SJSA1 (cell line): ENCODE data around the gene KIFC3. TPM values are rescaled to one million over a fixed set of nuclear protein-coding genes. Genes with fewer than 3 reads are reported as not detected.
A peak's percentile ranks its signal among the peaks of the same experiment; 100 is the strongest.
"Not testable (repeated sequence)": the region's sequence is repeated elsewhere in the genome, so short reads cannot be mapped to it uniquely, and the experiment has no call there.

Source experiments
- DNase-seq, 2 experiments: peaks; one replicate each; pipeline ENCODE4 v3.0.0-alpha.2; 2015 to 2020; ENCODE audit warnings: low spot score in 2 of 2, low read depth in 1 of 2
- H3K27ac ChIP-seq: fragments of 250-450 bp; sonication (Bioruptor Pico); 2 replicates; pipeline ENCODE4 v1.5.1; 2020; ENCODE audit warnings: mild to moderate bottlenecking, moderate library complexity
- H3K27me3 ChIP-seq: fragments of 250-450 bp; sonication (Bioruptor Pico); replicated peaks from 2 replicates; pipeline ENCODE4 v1.5.1; 2020; ENCODE audit warnings: mild to moderate bottlenecking, moderate library complexity
- H3K36me3 ChIP-seq: fragments of 250-450 bp; sonication (Bioruptor Pico); 2 replicates; pipeline ENCODE4 v1.5.1; 2020; ENCODE audit warnings: mild to moderate bottlenecking
- H3K4me1 ChIP-seq: fragments of 250-450 bp; sonication (Bioruptor Pico); replicated peaks from 2 replicates; pipeline ENCODE4 v1.6.1; 2021; ENCODE audit warnings: mild to moderate bottlenecking
- H3K4me3 ChIP-seq: fragments of 250-450 bp; sonication (Bioruptor Pico); 2 replicates; pipeline ENCODE4 v1.5.1; 2020; ENCODE audit warnings: mild to moderate bottlenecking
- H3K9me3 ChIP-seq: fragments of 250-450 bp; sonication (Bioruptor Pico); replicated peaks from 2 replicates; pipeline ENCODE4 v1.5.1; 2020; ENCODE audit warnings: mild to moderate bottlenecking
- total RNA-seq: library from RNA; depleted of rRNA; stranded (reverse); fragments of >200 nt; shearing (Covaris generic); gene quantifications from 2 replicates; pipeline ENCODE4 v1.2.3, GENCODE V29; 2014

The KIFC3 gene
- total RNA-seq, 1 experiment from 2014 or later = 132 TPM

DNA sequence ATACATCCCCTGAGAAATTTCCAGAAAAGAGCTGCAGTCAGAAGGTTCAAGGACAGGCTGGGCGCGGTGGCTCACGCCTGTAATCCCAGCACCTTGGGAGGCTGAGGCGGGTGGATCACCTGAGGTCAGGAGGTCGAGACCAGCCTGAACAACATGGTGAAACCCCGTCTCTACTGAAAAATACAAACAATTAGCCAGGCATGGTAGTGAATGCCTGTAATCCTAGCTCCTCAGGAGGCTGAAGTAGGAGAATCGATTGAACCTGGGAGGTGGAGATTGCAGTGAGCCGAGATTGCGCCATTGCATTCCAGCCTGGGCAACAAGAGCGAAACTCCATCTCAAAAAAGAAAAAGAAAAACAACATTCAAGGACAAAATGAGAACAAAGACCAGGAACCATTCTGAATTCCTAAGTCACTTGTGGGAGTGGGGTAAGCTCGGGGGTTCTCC lies 19.7 kb downstream of the KIFC3 start:
- H3K4me3 ChIP-seq, DNase-seq, H3K27me3 ChIP-seq, H3K9me3 ChIP-seq: not testable (repeated sequence)
- Histone ChIP-seq H3K27ac (peak overlapping the region; percentile 46), H3K4me1 (peaks cover 11% of the 10 kb centered on the region), H3K36me3 (peaks cover 85% of the 10 kb centered on the region)

DNA sequence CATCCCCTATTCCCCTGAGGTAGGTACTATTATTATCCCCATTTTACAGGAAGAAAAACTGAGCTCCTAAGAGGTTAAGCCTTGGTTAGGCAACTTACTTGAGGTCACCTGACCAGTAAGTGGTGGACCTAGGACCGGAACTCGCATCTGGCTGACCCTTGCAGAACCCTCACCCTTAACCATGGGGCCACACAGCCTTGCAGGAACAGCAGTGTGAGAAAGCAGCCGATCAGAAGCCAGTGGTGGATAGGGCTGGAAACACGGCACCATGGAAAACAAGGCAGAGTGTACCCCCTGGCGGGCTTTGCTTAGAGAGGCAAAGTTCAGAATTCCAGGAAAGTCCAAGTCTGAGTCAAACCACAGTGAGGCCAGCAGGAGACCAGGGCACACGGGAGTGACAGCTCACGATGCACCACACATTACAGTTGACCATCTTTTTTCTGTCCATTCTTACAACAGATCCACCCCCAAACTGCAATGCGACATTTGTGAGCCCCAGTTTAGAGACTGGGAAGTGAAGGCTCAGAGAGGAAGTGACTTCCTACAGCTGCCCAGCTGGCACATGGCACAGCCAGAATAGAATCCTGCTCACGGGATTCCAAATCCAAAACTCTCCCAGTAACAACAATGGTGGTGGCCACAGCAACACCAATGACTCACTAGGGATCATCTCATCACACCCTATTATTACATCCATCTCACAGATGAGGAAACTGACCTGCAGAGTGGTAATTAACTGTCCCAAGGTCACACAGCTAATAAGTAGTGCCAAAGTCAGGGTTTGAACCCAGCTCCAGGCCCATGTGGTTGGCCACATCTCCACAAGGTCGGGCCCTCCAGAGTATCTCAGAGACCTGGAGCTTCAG lies 20.3 kb downstream of the KIFC3 start:
- Histone ChIP-seq H3K4me1 (peaks cover 11% of the 10 kb centered on the region), H3K4me3 (no peak overlapping the region), H3K36me3 (peaks cover 83% of the 10 kb centered on the region), H3K27ac (peak overlapping the region; percentile 46), H3K27me3 (no peaks in the 10 kb centered on the region), H3K9me3 (no peaks in the 10 kb centered on the region)
- DNase-seq = peak in 1 of 2 experiments; percentile 32

DNA sequence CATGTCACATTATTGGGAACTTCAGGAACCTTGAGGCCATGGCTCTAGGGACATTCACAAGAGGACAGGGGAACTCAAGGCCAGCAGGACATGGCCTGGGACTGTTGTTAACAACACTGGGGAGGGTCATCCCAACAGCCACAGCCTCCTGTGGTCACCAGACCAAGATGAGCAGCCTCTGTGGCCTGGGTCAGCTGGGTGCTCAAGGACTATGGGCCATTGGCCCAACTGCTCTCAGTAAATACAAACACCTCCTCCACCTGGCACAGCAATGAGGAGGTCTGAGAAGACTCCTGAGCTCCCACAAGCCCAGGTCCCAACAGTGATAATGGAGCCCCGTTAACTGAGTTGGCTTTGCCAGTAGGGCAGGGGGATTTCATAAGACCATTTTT lies 20.9 kb downstream of the KIFC3 start:
- H3K9me3 ChIP-seq = no peaks in the 10 kb centered on the region
- peaks cover 11% of the 10 kb centered on the region for H3K4me1 ChIP-seq
- H3K27me3 ChIP-seq = no peaks in the 10 kb centered on the region
- peaks cover 83% of the 10 kb centered on the region for H3K36me3 ChIP-seq
- H3K27ac ChIP-seq = peak overlapping the region; percentile 46; the same call in 1 of the 2 replicates
- no peak for DNase-seq
- no peak overlapping the region for H3K4me3 ChIP-seq

DNA sequence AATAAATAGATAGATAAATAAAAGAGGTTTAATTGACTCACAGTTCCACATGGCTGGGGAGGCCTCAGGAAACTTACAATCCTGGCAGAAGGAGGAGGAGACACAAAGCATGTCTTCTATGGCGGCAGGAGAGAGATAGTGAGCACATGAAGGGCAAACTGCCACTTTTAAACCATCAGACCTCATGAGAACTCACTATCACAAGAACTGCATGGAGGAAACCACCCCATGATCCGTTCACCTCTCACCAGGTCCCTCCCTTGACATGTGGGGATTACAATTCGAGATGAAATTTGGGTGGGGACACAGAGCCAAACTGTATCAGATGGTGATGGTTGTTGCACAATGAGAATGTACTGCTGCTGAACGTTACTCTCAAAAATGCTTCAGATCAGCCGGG lies 22.5 kb downstream of the KIFC3 start:
- H3K27me3 ChIP-seq, H3K9me3 ChIP-seq, H3K4me3 ChIP-seq, DNase-seq, H3K27ac ChIP-seq: not testable (repeated sequence)
- Histone ChIP-seq H3K36me3 (peaks cover 83% of the 10 kb centered on the region), H3K4me1 (peaks cover 11% of the 10 kb centered on the region)

DNA sequence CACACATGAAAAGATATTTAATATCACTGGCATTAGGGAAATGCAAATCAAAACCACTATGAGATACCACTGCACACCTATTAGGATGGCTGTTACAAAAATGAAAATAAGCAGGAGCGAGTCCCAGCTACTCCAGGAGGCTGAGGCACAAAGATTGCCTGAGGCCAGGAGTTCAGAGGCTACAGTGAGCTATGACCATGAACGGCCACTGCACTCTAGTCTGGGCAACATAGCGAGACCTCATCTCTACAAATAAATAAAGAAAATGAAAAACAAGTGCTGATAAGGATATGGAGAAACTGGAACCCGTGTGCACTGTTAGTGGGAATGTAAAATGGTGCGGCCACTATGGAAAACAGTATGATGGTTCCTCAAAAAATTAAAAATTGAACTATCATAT lies 23.6 kb downstream of the KIFC3 start:
- DNase-seq = no peak
- Histone ChIP-seq H3K27ac (no peak overlapping the region), H3K27me3 (no peaks in the 10 kb centered on the region), H3K4me1 (peaks cover 14% of the 10 kb centered on the region), H3K36me3 (peaks cover 79% of the 10 kb centered on the region), H3K9me3 (no peaks in the 10 kb centered on the region), H3K4me3 (no peak overlapping the region)

DNA sequence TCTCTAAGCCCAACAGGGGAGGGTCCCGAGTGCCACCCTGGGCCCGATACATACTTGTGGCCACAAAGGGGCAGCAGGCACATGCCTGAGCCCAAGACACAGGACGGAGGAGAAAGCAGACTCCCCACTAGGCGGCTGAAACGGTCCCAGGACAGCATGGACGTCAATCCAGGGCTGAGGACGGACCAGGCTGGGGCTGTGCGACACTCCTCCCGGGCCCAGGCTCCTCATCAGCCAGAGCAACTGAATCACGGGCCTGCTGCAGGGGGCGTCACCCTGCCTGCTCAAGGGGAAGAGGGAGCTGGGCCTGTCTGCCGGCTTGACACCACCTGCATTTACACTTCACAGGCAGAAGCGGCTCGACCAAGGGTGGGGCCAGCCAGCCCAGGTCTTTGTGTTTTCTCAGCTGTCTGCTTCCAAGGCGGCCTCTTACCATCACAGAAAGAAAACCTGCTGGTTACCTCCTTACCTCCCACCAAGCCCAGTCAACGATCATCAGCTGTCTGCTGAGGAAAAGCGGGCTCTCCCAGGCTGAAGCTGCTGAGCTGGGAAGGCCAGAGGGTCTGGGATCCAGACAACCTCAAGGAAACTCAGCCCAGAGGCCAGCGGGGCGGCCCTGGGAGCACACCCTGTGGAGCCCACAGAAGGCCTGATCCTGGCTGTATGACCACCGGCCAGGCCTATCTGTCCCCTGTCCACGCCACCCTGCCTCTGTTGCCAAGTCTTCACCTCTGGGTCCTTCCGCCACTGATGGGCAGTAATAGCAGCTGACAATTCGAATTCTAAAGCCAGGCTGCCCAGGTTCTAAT lies 26.4 kb downstream of the KIFC3 start:
- DNase-seq = no peak

DNA sequence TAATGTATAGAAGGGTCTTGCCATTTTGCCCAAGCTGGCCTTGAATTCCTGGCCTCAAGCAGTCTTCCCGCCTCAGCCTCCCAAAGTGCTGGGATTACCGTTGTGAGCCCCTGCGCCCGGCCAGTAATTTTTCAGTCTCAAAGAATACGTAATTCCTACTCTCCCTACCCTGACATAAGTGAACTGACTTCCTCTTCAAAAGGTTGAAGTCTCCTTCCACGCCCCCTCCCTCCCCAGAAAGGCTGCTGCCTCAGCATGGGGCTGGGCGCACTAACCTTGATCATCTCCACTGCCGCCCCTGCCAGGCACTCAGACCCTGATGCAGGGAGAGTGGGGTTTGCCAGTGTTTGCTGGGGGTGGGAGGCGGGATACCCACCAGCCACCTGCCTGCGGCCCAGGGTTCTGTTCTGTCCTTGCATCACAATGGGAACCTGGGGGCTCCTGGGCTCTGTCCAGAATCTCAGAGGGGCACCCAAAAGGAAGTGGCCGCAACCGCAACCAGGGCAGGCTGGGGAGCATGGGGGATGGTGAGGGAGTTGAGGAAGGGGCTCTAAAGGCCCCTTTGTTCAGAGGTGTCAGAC lies 27.5 kb downstream of the KIFC3 start:
- Histone ChIP-seq H3K9me3 (no peaks in the 10 kb centered on the region), H3K36me3 (peaks cover 85% of the 10 kb centered on the region), H3K4me1 (peaks cover 4% of the 10 kb centered on the region; the same call in 1 of the 2 replicates), H3K4me3 (no peak overlapping the region), H3K27me3 (no peaks in the 10 kb centered on the region), H3K27ac (no peak overlapping the region)
- DNase-seq = no peak

More for the DNA sequence above, 26.4 kb downstream of the KIFC3 start:
- H3K4me1 ChIP-seq = peaks cover 4% of the 10 kb centered on the region; the same call in 1 of the 2 replicates
- H3K4me3 ChIP-seq = no peak overlapping the region
- H3K36me3 ChIP-seq = peaks cover 80% of the 10 kb centered on the region
- no peaks in the 10 kb centered on the region for H3K27me3 ChIP-seq
- H3K27ac ChIP-seq = no peak overlapping the region
- H3K9me3 ChIP-seq = no peaks in the 10 kb centered on the region

DNA sequence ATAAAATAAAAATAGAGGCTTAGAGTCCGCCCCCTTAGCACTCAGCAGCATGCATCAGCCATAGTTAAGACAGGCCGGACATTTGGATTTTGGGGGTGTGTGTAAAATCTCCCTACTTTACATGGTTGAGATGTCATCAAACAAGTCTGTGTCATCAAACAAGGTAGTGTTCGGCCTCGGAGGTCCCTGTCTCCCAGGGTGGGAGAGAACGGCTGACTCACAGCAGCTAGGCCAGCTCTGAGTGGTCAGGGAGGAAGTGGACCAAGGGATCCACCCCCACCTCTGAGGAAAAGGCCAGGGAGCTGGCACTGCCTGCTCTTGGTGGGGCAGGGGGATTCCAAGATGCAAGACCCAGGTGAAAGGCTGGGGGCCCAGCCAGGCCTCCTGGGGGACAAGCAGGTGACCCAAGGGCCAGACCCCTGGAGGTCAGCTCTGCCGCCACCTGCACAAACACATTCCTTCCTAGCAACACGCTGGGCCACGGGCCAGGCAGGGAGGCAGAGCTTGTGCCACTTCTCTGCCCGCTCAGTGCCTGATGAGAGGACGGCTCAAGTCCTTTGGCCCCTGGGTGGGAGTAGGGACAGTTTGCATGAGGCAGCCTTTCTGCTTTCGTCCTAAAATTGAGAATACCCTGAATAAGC lies 28.5 kb downstream of the KIFC3 start:
- Histone ChIP-seq H3K36me3 (peaks cover 85% of the 10 kb centered on the region), H3K27me3 (no peaks in the 10 kb centered on the region), H3K27ac (no peak overlapping the region), H3K9me3 (no peaks in the 10 kb centered on the region), H3K4me3 (no peak overlapping the region), H3K4me1 (peaks cover 4% of the 10 kb centered on the region; the same call in 1 of the 2 replicates)
- no peak for DNase-seq

DNA sequence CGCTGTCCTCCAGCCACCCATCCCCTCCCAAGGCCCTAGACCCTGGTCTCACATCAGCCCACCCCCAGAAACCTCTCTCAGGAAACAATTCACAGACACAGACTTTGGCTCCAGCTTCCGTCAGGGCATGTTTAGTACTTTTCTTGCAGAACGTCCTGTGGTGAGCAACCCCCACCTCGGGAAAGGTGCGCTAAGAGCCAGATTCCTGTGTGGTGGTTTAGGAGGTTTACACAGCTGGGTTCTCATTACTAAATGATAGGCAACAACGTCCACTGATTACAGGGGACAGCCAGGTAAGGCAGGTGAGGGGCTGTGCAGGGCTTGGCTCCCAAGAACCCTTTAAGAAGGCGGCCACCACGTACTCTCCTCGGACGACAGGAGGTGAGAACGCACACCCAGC lies 29.3 kb downstream of the KIFC3 start:
- Histone ChIP-seq H3K27ac (no peak overlapping the region), H3K36me3 (peaks cover 90% of the 10 kb centered on the region), H3K27me3 (no peaks in the 10 kb centered on the region), H3K4me3 (no peak overlapping the region), H3K9me3 (no peaks in the 10 kb centered on the region), H3K4me1 (peaks cover 4% of the 10 kb centered on the region; the same call in 1 of the 2 replicates)
- DNase-seq = no peak

DNA sequence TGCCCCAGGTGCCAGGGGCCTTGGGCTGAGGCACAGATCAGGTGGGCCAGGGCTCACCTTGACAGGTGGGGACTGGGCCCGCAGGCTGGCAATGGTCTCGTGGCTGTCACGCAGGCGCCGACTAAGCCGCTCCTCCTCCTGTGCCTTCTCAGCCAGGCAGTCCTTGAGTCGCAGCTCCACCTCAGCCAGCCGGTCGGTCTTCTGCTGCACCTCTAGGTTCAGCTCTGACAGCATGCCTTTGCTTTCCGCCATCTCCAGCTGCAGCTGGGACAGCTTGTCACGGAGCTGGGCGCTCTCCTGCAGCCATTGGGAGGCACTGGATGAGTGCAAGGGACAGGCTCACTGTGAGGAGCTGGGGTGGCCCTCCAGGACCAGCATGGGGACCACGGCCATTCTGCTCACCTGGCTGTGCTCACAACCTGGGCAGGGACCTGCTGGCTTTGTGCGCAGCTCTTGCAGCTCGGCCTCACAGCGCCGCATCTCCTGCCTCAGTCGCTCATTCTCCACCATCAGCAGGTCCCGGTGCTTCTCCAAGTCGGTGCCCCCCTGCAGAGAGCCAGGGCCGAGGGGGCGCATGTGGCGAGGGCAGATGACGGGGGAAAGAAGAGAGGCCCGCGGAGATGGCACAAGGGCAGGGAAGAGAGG lies 31.0 kb downstream of the KIFC3 start:
- Histone ChIP-seq H3K4me3 (no peak overlapping the region), H3K27ac (no peak overlapping the region), H3K27me3 (no peaks in the 10 kb centered on the region), H3K36me3 (peaks cover 91% of the 10 kb centered on the region), H3K9me3 (no peaks in the 10 kb centered on the region), H3K4me1 (peaks cover 4% of the 10 kb centered on the region; the same call in 1 of the 2 replicates)
- DNase-seq = no peak

DNA sequence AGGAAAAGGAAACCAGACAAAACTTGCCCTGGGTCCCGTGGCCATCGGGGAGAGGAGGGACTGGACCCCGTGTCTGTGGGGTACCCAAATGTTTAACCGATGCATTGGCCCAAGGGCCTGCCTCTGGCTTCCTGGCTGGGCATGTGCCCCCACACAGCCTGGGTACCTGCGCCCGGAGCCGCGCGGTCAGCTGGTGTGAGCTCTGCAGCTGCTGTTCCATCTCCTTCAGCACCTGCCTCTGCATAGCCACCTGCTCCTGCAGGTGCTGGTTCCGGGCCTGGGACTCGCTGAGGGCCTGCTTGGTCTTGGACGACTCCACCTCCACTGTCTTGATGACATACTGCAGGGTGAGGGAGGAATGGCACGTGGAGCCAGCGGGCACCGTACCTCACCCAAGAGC lies 31.9 kb downstream of the KIFC3 start:
- Histone ChIP-seq H3K9me3 (no peaks in the 10 kb centered on the region), H3K4me1 (peaks cover 5% of the 10 kb centered on the region), H3K36me3 (peaks cover 91% of the 10 kb centered on the region), H3K4me3 (no peak overlapping the region), H3K27ac (no peak overlapping the region), H3K27me3 (no peaks in the 10 kb centered on the region)
- no peak for DNase-seq

DNA sequence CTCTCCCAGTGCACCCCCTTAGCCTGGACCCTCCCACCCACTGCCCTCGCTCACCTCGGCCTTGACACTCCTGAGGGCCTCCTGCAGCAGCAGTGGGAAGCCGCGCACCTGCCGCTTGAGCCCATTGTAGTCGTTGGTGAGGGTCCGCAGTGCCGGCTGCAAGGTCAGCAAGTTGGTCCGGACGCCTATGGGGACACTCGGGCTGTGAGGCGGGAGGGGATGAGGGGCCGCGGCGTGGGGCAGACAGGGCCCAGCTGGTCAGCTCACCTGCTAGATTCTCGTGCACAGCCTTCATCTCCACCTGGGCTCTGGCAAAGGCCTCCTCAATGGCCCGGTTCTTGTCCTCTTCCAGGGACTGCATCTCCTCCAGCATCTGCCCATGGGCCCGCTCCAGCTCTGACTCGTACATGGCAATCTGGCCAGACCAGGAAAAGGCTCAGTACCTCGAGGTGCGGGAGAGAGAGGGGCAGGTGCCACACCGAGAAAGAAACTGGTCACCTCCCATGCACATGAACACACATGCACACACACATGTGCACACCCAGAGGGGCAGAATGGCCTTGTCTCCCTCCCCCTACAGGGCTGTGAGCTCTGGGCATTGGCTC lies 32.6 kb downstream of the KIFC3 start:
- Histone ChIP-seq H3K9me3 (no peaks in the 10 kb centered on the region), H3K4me3 (no peak overlapping the region), H3K27me3 (no peaks in the 10 kb centered on the region), H3K4me1 (peaks cover 12% of the 10 kb centered on the region), H3K27ac (no peak overlapping the region), H3K36me3 (peaks cover 90% of the 10 kb centered on the region)
- no peak for DNase-seq
